OCI-LY7 (cell line): ENCODE results near the gene GBF1.

Source experiments
- EZH2phosphoT487 ChIP-seq: fragments of 200-600 bp; sonication (generic); IDR thresholded peaks from 2 replicates; pipeline ENCODE4 v1.6.1; 2018; ENCODE audit warnings: low read depth, borderline replicate concordance, mild to moderate bottlenecking, mixed run types, antibody characterized with exemption, low read length, moderate library complexity, mixed read lengths
- TF ChIP-seq, protein P1 (sequence below): fragments of 200-600 bp; sonication (generic); conservative IDR thresholded peaks from 2 replicates; pipeline ENCODE4 v1.5.1; 2014; ENCODE audit warnings: mild to moderate bottlenecking, antibody characterized with exemption, low read length, moderate library complexity, mixed read lengths

DNA sequence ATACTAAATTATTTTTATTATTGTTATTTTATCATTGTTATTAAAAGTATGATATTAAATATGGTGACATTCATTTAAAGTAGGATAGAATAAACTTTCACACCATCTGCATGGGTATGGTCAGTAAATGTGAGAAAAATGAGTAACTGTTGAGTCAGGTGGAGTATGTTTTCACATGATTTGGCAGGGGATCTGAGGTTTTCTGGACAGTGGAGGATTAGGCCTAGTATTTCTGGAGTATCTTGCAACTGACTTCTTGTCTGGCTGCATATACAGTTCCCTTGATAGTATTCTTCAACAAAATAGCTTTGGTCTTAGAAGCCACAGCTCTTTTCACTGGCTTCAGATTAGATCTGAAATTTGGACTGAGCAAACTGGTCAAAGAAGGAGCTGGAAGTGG lies 54.5 kb downstream of the GBF1 start:
- TF ChIP-seq, protein P1, sequence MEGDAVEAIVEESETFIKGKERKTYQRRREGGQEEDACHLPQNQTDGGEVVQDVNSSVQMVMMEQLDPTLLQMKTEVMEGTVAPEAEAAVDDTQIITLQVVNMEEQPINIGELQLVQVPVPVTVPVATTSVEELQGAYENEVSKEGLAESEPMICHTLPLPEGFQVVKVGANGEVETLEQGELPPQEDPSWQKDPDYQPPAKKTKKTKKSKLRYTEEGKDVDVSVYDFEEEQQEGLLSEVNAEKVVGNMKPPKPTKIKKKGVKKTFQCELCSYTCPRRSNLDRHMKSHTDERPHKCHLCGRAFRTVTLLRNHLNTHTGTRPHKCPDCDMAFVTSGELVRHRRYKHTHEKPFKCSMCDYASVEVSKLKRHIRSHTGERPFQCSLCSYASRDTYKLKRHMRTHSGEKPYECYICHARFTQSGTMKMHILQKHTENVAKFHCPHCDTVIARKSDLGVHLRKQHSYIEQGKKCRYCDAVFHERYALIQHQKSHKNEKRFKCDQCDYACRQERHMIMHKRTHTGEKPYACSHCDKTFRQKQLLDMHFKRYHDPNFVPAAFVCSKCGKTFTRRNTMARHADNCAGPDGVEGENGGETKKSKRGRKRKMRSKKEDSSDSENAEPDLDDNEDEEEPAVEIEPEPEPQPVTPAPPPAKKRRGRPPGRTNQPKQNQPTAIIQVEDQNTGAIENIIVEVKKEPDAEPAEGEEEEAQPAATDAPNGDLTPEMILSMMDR, result no peak
- no peak for TF ChIP-seq EZH2phosphoT487
